Activated CD8-positive, alpha-beta memory T cell treated with anti-CD3 and anti-CD28 coated beads, Interleukin-2, amount 50 U/mL, for 1 hour (primary cell): ENCODE results near the gene ZNF584.
"Not testable (repeated sequence)": the region's sequence is repeated elsewhere in the genome, so short reads cannot be mapped to it uniquely, and the experiment has no call there.

Experiments used
- DNase-seq: peaks from one replicate; pipeline ENCODE4 v3.0.0-alpha.2; 2020; ENCODE audit errors: extremely low read depth

Gene ZNF584

DNA sequence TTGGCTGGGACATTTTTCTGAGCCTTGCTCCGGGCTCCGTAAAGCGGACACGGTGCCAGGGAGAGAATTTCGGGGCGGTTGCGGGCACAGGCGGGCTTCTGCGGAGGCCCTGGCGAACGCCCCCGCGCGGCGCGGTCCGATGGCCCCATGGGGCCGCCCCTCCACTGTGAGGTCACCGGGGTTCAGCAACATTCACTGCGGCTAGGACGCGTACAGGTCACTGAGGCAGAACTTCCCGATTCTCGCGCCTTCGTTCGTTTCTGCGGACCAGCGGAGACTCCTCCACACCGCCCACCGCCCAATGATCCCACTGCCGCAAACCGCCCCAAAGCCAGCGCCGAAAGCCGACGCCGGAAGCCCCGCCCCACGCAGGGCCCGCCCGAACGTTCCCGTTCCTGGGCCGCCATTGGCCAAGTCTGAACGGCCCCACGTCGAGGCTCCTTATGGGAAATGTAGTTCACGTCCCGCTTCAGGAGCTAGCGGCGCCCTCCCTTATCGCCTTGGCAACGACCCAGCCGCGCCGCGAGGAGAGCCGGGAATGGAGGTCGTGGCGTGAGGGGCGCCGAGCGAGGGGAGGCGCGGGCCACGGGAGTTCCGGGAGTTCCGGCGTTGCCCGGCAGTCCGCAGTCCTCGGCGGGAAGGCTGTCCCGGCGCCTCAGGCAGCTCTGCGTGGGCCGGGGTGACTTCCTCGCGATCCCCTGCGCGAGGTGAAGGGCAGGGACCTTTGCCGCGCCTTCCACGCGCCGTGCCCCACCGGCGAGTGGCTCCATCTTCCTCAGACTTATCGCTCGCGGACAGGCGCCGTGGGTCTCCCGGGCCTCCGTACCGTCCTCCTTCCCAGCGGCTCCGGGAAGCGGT is at the start of gene ZNF584:
ZNF584 (plus strand) TSS at position 498 of the 858 bp plus-strand sequence. CDS start 499 bp downstream, outside the sequence.
- peak; percentile 82 for DNase-seq

- DNase-seq: no peak
Observed at GRCh38 chr19:58361900-58362271, 46.6 kb upstream of the ZNF584 start.

- DNase-seq: peak; percentile 88
Observed at GRCh38 chr19:58362272-58362994, 46.0 kb upstream of the ZNF584 start, which contains the start of gene ZNF497. TSS of gene ZNF497 (minus strand) at chr19:58362751. CDS start at chr19:58357635, 5,116 bp downstream.

DNA sequence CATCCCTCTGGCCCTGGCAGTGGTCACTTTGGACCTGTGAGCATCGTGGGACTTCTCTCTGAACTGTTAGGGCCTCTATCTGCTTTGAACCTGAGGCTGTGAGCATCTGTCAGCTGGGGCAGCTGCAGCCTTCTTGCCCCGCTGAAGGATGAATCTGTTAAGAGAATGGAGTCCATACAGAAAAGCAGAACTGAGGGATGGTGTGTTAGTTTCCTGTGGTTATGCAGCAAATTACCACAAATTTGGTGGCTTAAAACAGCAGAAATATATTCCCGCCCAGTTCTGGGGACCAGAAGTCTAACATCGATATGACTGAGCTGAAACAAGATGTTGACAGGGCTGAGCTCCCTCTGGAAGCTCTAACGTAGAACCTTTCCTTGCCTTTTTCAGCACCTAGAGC is 44.3 kb upstream of the ZNF584 start:
- DNase-seq: no peak

GRCh38 chr19:58366585-58367430 is 41.6 kb upstream of the ZNF584 start:
- DNase-seq: no peak

GRCh38 chr19:58367698-58368454 is 40.6 kb upstream of the ZNF584 start:
- no peak for DNase-seq

DNA sequence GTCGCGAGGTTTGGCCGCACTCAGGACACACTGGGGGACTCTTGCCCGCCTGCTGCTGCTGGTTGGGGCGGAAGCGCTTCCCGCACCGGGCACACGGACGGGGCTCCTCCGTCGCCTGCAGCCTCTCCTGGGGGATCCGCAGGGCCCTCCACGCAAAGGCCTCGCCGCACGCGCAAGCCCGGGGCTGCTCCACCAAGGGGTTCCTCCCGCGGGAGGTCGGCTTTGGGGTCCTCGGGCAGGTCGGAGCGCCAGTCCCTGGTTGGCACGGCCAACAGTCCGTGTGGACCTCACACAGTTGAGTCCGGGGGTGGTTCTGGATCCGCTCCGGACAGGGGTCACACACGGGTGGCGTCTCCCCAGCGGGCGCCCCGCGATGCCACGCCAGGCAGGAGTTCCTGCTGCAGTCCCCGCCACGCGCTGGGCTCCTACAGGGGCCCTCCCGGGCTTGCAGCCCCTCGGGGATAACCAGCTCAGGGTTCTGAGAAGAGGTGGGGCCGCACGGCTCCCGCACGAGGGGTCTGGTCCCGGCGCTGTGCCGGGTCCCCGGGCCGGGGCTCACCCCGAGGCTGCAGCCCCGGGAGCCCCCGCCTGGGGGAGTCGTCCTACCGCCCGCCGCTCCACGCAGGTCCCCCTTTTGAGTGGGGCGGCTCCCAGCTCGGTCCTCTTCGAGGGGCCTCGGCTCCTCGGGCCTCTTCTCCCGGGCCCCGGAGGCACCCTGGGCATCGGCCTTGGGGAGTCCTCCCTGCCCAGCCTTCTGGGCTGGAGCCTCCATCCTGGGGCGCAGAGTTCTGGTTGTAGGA is 39.7 kb upstream of the ZNF584 start:
- DNase-seq: no peak

DNA sequence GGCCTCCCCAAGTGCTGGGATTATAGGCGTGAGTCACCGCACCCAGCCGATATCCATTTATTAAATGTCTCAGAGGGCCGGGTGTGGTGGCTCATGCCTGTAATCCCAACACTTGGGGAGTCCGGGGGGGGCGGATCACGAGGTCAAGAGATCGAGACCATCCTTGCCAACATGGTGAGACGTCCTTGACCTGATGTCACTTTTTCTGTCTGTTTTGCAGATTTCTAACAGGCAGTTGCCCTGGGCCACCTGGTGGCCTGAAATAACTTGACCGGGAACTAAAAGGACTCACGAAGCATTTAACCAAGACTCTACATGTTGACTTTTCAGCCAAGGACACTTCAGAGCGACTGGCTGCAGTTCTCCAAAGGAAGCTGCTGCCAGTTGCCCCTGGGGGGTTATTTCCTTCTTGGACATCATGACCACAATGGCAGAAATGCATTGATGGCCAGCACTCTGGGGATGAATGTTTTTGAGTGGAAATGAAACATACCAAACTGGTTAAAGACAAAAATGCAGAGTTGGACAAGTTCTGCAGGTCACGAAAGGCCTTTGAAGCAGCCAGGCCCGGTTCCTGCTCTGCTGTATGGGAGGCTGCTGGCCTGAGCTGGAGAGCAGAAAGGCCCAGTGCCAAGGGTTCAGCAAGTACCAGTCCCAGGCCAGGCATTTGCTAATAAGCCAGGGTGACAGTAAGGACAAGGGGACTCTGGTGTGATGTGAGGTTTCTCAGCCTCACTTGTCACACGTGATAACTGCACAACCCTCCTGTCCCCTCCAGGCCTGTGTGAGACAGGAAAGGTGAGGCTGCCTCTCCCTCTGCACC is 35.9 kb upstream of the ZNF584 start:
- DNase-seq: no peak

GRCh38 chr19:58374200-58374599 is 34.2 kb upstream of the ZNF584 start:
- DNase-seq: no peak

DNA sequence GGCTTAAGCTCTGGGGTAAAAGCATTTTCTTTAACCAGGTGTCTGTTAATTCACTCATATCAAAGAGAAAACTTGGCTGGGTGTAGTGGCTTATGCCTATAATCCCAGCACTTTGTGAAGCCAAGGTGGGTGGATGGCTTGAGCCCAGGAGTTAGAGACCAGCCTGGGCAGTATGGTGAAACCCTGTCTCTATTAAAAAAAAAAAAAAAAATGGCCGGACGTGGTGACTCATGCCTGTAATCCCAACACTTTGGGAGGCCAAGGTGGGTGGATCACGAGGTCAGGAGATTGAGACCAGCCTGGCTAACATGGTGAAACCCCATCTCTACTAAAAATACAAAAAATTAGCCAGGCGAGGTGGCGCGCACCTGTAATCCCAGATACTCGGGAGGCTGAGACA is 31.7 kb upstream of the ZNF584 start:
- not testable (repeated sequence) for DNase-seq

- DNase-seq: no peak
Observed at GRCh38 chr19:58379246-58379645, 29.2 kb upstream of the ZNF584 start.

DNA sequence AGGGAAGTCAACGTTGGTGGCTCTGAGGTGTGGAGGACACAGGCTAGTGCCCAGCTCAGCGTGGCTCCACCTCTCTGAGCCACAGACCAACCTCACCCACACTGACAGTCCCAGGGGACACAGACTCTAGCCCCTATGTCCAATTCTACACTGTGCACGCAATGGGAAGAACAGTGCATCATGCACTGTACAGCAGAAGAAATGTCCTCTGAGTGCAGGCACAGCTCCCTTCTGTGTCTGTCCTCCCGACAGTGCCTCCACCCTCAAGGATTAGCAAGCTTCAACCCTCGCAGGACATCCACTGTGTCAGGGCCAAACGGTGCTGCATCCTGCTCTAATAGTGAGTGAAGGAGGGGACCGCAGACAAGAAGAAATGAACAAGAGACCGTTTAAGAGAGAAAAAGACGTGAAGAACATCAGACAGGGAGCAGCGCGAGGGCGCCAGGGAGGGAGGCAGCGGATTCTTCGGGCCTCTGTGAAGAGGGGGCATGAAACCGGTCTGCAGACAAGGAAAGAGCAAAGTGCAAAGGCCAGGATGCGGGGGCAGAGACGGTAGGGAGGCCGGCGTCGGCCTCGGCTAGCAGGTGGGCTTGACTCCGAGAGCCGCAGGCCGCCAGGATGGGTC is 28.3 kb upstream of the ZNF584 start:
- DNase-seq: no peak

DNA sequence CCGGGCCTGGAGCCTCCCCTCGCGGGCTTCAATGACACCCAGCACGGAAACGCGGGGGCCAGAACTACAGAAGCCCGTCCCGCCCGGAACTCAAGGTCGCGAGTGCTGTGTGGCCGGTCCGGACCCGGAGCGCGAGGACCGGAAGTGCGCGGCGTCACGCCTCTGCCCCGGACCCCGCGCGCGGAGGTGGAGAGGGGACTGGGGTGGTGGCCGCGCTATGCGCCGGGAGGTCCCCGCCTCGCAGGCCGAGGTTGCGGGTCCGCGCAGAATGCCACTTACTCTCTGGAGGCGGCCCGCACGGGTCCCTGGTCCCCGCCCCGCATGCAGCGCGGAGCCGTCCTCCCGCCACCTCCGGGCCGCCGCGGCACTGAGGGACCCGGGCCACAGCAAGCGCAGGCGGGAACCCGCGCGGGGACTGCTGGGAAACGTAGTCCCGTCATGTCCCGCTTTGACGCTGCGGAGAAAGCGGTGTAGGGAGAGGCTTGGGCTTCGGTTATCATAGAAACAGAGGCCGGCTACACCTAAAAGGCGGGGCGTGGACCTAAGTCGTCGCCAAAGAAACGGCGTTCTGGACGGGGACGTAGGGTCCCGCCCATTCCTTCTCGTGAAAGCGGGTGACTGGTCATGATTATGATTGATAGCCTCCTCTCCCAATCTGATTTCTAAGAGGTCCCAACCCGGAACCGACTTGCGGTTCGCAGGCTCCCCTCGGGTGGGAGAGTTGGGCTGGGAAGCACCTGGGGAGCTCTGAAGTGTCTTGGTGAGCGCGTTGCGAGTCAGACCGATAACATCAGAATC is 27.6 kb upstream of the ZNF584 start, which contains the start of gene ZNF837:
ZNF837 (minus strand) TSS at position 369 of the 798 bp plus-strand sequence. CDS start 11,698 bp downstream, outside the sequence.
- peak; percentile 98 for DNase-seq

- DNase-seq: no peak
Observed at GRCh38 chr19:58381460-58382212, 26.8 kb upstream of the ZNF584 start.

DNA sequence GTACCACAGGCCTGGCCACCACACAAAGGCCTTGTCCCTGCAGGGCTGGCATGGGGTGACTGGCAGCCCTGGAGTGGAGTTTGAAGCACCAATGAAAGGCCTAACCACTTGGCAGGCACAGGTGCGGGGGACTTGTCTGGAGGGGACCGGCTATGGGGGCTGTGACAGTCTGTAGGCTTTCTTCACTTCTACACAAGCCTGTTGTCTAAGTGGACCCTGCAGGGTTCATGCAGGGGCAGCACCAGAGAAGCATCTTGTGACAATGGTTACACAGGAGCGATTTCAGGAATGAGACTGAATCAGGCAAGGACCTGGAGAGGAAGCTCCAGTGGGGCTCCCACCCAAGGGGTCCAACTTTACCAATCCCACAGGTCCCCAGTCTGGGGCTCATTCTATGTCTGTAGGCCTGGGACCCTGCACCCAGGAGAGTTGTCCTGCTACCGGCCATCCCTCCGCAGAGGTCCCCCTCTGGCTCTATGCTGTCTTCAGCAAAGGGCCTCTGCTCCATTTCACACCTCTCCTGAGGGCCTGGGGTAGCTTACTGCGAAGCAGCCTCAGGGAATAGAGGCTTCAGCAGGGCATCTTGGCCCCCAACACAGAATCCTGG is 25.3 kb upstream of the ZNF584 start:
- no peak for DNase-seq

DNA sequence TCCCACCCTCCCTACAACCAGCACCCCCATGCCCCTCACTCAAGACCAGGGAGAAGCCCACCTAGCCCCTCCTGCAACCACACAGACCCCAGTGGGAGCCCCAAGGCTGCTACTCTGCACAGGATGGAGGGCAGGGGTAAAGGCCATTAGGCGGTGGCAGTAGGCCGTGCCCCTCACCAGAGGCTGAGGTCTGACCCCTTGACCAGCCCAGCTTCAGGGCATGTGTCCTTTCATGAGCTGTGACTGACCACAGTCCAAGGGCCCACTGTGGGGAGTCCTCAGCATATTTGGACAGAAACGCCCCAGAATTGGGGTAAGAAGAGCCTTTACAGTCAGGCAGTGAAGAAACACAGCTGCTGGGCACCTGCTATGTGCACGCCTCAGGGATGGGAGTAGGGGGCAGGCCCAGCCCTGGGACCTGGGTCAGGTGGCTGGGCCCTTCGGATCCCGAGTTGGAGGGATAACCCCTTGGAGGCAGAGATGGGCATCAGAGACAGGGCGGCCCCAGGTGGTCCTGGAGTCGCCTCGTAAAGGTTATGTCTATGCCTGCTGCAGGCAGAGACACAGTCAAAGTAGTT is 23.0 kb upstream of the ZNF584 start:
- no peak for DNase-seq
